ENCODE results near the gene KRTCAP2. TPM values are rescaled to one million over a fixed set of nuclear protein-coding genes. Genes with fewer than 3 reads are reported as not detected.

KRTCAP2 gene
- total and polyA plus RNA-seq, 10 of the 15 experiments (the other 5 are each of a cell fraction or from before 2014, with no cell fraction given): 61.3 to 238 (median 141) TPM

DNA sequence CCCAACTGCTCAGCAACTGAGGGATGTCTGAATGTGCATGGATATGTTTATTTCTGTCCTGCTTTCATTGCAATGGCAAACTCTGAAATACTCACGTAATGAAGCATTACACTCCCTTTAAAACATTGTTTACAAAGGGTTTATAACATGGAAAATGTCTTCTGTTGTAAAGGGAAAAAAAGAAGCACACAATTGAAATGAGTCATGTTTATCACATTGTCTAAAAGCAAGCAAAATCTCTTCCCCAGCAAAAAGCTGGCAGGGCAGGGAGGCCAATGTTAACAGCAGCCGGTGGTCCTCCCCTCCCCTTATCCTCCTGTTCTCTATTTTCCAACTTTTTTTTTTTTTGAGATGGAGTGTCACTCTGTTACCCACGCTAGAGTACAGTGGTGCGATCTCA, 49.3 kb downstream of the KRTCAP2 start (continued):
- no peak for TF ChIP-seq PAX5 (IDR thresholded peaks at IDR 0.05; ENCODE audit: borderline replicate concordance, low read depth, low read length)

DNA sequence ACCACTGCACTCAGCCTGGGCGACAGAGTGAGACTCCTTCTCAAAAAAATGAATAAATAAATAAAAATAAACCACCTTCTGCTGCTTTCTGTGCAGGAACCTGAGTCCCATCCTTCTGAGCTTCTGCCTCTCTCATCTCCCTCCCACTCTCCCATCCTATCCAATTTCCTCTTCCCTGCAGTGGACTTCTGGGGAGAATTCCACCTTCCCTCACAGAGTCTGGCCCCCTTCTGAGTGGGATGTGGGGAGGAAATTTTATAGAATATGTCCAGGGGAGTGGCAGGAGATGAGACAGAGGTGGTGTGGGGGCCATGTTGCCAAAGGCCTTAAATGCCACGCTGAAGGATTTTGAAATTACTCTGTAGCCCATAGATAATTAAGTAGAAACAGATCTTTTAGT, 50.8 kb downstream of the KRTCAP2 start:
- POLR2A ChIA-PET: no interaction called here
- H3K36me3 ChIP-seq (ENCODE audit: control insufficient read depth in 2 of 2, insufficient read depth in 2 of 2, low read length in 1 of 2): no peaks in the 10 kb centered on the region
- H3K4me3 ChIP-seq: no peak overlapping the region
- 22% methylated on average over 2 of the region's 2 CpGs for WGBS (ENCODE audit: insufficient coverage, insufficient replicate concordance, low lambda C conversion rate, missing lambda C conversion rate)
- no peak overlapping the region for H2AFZ ChIP-seq (ENCODE audit: control insufficient read depth, low read depth, low read length)
- RAD21 ChIA-PET (ENCODE audit: unreplicated experiment): no interaction called here
- no peaks in the 10 kb centered on the region for H4K20me1 ChIP-seq (ENCODE audit: control insufficient read depth, insufficient read depth)
- SMC1A ChIA-PET (ENCODE audit: uncharacterized antibody, unreplicated experiment): interaction anchor here (0.8 to 1.2 kb wide), 2 partner anchors 27 to 51 kb away, joined by 4 read pairs; partner anchors contain the start of gene KRTCAP2
- H3K79me2 ChIP-seq (ENCODE audit: control insufficient read depth, insufficient read depth, low read length): no peaks in the 10 kb centered on the region
- no TSS peak for BruUV-seq (replicated peaks)
- DNase-seq (ENCODE audit: low read depth, low spot score) (no peak), FAIRE-seq (no peak), ATAC-seq (no peak)
- no peaks in the 10 kb centered on the region for H3K9me3 ChIP-seq (replicated peaks; ENCODE audit: control insufficient read depth, insufficient read depth, low read length)
- H3K4me2 ChIP-seq (ENCODE audit: control insufficient read depth, insufficient read depth): no peak overlapping the region
- no peak overlapping the region for H3K9ac ChIP-seq (ENCODE audit: control insufficient read depth, insufficient read depth, low read length)
- H3K27ac ChIP-seq (ENCODE audit: control insufficient read depth, insufficient read depth): no peak overlapping the region
- CTCF ChIA-PET: interaction anchor here (0.6 to 1.6 kb wide), 5 partner anchors 31 to 382 kb away, joined by 3 to 5 read pairs (median 4); no protein-coding TSS in a partner anchor
- H3K4me1 ChIP-seq (ENCODE audit: control insufficient read depth, insufficient read depth, low read length): peaks cover 10% of the 10 kb centered on the region
- in situ Hi-C loops (cut with MboI): no loop called here
- intact Hi-C loops (cut with micrococcal nuclease; ENCODE audit: unreplicated experiment): no loop called here
- H3K27me3 ChIP-seq (replicated peaks in 1 of 2; ENCODE audit: control insufficient read depth in 2 of 2, insufficient read depth in 2 of 2, low read length in 1 of 2): peaks cover 3 to 11% of the 10 kb centered on the region in 2 experiments
- TF ChIP-seq ZBTB11 (CRISPR knock-in tag; IDR thresholded peaks at IDR 0.05): no peak
- TF ChIP-seq, protein P1, sequence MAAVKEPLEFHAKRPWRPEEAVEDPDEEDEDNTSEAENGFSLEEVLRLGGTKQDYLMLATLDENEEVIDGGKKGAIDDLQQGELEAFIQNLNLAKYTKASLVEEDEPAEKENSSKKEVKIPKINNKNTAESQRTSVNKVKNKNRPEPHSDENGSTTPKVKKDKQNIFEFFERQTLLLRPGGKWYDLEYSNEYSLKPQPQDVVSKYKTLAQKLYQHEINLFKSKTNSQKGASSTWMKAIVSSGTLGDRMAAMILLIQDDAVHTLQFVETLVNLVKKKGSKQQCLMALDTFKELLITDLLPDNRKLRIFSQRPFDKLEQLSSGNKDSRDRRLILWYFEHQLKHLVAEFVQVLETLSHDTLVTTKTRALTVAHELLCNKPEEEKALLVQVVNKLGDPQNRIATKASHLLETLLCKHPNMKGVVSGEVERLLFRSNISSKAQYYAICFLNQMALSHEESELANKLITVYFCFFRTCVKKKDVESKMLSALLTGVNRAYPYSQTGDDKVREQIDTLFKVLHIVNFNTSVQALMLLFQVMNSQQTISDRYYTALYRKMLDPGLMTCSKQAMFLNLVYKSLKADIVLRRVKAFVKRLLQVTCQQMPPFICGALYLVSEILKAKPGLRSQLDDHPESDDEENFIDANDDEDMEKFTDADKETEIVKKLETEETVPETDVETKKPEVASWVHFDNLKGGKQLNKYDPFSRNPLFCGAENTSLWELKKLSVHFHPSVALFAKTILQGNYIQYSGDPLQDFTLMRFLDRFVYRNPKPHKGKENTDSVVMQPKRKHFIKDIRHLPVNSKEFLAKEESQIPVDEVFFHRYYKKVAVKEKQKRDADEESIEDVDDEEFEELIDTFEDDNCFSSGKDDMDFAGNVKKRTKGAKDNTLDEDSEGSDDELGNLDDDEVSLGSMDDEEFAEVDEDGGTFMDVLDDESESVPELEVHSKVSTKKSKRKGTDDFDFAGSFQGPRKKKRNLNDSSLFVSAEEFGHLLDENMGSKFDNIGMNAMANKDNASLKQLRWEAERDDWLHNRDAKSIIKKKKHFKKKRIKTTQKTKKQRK (IDR thresholded peaks at IDR 0.05; ENCODE audit: low read depth, low read length): no peak
- no peak for TF ChIP-seq SRF (IDR thresholded peaks at IDR 0.05; ENCODE audit: low read depth in 2 of 2, low read length in 2 of 2)
- TF ChIP-seq RFX5 (IDR thresholded peaks at IDR 0.05; ENCODE audit: low read depth, low read length): no peak
- TF ChIP-seq, protein P2, sequence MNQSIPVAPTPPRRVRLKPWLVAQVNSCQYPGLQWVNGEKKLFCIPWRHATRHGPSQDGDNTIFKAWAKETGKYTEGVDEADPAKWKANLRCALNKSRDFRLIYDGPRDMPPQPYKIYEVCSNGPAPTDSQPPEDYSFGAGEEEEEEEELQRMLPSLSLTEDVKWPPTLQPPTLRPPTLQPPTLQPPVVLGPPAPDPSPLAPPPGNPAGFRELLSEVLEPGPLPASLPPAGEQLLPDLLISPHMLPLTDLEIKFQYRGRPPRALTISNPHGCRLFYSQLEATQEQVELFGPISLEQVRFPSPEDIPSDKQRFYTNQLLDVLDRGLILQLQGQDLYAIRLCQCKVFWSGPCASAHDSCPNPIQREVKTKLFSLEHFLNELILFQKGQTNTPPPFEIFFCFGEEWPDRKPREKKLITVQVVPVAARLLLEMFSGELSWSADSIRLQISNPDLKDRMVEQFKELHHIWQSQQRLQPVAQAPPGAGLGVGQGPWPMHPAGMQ (IDR thresholded peaks at IDR 0.05; ENCODE audit: borderline replicate concordance): no peak
- no peak for TF ChIP-seq JUND (IDR thresholded peaks at IDR 0.05; ENCODE audit: low read depth, low read length)
- no peak for TF ChIP-seq POU2F2 (IDR thresholded peaks at IDR 0.05; ENCODE audit: borderline replicate concordance, low read depth, low read length)
- no peak for TF ChIP-seq MYB (IDR thresholded peaks at IDR 0.05; ENCODE audit: borderline replicate concordance, low read depth, low read length)
- TF ChIP-seq TBL1XR1 (IDR thresholded peaks at IDR 0.05; ENCODE audit: low read depth, low read length): no peak
- no peak for TF ChIP-seq SP1 (IDR thresholded peaks at IDR 0.05; ENCODE audit: low read depth, low read length)
- TF ChIP-seq CHD4 (IDR thresholded peaks at IDR 0.05): no peak
- no peak for TF ChIP-seq KDM1A (IDR thresholded peaks at IDR 0.05; ENCODE audit: borderline replicate concordance)
- TF ChIP-seq CHD1 (IDR thresholded peaks at IDR 0.05; ENCODE audit: low read depth, low read length): no peak
- TF ChIP-seq IRF4 (IDR thresholded peaks at IDR 0.05; ENCODE audit: low read depth, low read length): no peak
- TF ChIP-seq CBX5 (IDR thresholded peaks at IDR 0.05; ENCODE audit: low read depth): no peak
- no peak for TF ChIP-seq ZZZ3 (IDR thresholded peaks at IDR 0.05; ENCODE audit: control insufficient read depth, insufficient read length, low read depth)

Data from GM12878 (cell line).